GM18505 (cell line): Measurements from ENCODE around the gene SMPDL3B.

Source experiments
- ATAC-seq: cut with Tn5 transposase; IDR thresholded peaks from one replicate; pipeline ENCODE4 v1.9.1; 2021; ENCODE audit not compliant: unreplicated experiment
- POLR2A ChIP-seq: IDR thresholded peaks from 4 replicates; pipeline ENCODE4 v1.6.1; 2011; ENCODE audit warnings: borderline replicate concordance; ENCODE audit not compliant: insufficient read depth, insufficient read length; ENCODE audit errors: extremely low read depth

SMPDL3B gene

DNA sequence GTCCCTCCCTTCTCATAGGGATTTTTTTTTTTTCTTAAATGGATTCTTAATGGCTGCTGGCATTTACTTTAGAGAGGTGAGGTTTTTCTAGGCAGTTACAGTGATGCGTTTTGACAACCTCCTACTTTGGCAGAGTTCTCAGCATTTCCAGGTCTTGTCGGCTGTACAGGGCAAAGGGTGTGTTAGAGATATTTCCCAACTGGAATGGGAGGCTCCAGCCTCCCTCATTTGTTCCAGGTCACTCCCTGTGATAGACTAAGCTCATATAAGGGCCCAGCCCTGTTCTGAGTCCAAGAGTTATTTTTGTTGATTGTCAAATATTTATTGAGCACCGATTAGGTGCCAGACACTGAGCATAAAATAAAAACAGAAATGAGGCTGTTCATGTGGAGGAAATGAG, 17.3 kb downstream of the SMPDL3B start:
- no peak for TF ChIP-seq POLR2A
- no peak for ATAC-seq

DNA sequence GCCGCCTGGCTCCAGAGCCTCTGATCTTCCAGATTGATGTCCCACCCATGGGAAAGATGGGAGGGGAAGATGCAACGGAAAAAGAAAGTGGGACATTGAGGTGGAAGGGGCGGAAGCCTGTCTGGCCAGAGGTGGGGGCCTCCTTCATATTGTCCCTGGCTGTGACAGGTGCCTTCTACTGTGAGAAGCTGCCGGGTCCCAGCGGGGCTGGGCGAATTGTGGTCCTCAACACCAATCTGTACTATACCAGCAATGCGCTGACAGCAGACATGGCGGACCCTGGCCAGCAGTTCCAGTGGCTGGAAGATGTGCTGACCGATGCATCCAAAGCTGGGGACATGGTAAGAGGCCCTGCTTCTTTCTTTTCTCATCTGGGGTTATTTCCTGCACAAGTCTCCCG, 19.4 kb downstream of the SMPDL3B start:
- no peak for TF ChIP-seq POLR2A
- ATAC-seq: no peak

GRCh38 chr1:27955076-27955475, 20.3 kb downstream of the SMPDL3B start:
- no peak for TF ChIP-seq POLR2A
- no peak for ATAC-seq

DNA sequence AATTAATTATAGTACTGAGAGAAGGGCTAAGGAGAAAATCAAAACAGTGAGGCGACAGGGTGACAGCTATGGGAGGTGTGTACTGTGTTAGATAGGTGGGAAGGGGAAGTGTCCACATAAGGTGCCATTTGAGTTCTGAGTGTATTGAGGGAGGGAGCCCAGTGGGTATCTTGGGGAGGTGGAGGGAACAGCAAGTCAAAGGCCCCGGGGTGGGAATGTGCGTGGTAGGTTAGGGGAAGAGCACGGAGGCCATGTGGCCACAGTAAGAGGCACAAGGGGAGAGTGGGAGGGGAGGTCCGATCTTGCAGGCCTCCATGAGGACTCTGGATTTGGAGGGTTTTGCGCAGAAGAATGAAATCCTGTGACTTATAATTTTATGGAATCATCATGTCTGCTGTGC, 22.0 kb downstream of the SMPDL3B start:
- TF ChIP-seq POLR2A: no peak
- no peak for ATAC-seq

- no peak for TF ChIP-seq POLR2A
- ATAC-seq: no peak
Observed at GRCh38 chr1:27957655-27958054, 22.9 kb downstream of the SMPDL3B start.

- ATAC-seq: no peak
- TF ChIP-seq POLR2A: no peak
Observed at GRCh38 chr1:27958513-27958912, 23.7 kb downstream of the SMPDL3B start.

DNA sequence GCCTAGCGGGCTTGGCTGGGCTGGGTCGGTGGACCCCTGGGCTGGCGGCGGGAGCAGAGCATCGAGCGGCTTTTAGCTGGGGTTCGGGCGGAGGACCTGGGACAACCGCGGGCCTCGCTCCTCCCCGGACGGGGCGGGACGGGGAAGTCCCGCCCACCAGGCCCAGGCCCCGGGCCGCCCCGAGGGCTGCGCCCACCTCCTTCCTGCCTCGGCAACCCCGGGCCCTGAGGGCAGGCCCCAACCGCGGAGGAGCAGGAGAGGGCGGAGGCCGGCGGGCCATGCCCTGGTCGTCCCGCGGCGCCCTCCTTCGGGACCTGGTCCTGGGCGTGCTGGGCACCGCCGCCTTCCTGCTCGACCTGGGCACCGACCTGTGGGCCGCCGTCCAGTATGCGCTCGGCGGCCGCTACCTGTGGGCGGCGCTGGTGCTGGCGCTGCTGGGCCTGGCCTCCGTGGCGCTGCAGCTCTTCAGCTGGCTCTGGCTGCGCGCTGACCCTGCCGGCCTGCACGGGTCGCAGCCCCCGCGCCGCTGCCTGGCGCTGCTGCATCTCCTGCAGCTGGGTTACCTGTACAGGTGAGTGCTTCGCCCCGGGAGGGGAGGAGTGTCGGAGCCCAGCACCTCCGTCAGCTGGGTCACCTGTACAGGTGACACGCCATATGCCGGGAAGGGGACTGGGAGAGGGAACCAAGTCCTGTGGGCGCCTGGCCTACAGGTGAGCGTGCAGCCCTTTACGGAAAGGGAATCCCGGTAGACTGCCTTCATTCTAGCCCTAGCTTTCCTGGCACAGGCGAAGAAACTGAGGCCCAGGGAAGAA, 25.2 kb downstream of the SMPDL3B start, which contains the start of gene XKR8:
Gene XKR8, plus strand, starts transcription at position 182 of the 812 bp plus-strand sequence. Its CDS starts 97 bp downstream, at position 279.
- TF ChIP-seq POLR2A: peak; percentile 69
- ATAC-seq: peak; percentile 83

DNA sequence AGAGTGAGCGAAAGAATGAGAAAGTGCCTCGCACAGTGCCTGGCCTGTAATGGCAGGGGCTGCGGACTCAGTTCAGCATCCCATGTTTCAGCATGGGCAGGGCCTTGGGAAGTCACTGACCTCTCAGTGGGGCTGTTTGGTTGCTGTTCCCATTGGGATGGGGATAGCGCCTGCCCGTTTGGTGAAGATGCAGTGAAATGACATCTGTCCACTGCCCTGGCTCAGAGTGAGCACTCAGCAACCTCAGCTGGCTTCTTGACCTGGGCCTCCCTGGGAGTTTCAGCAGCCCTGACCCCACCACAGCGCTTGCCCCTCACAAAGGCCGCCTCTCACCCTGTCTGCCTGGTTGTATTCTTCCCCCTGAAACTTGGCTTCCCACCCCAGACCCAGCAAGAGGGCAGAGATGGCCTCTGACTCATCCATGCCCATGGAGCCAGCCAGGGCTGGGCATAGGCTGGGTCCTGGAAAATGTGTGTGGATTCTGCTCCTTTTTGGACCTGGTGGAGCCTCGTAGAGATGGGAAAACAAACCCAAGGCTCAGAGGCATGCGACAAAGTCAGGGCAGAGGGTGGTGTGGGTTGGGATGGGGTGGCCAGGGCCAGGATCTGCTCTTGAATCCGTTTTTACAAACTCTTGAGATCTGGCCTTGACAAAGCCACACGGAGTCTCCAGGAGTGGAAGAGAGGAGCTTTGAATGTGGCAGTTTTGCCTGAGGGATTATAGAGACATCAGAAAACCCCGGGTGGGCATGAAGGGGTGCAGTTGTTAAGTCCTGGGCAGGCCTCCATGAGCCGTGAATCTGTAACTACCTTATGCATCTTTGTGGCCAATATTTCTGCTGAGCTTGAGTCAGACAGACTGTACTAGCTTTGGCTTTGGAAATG, 26.2 kb downstream of the SMPDL3B start:
- ATAC-seq: no peak
- TF ChIP-seq POLR2A: no peak

- ATAC-seq: no peak
- TF ChIP-seq POLR2A: no peak
Observed at GRCh38 chr1:27961646-27962221, 26.9 kb downstream of the SMPDL3B start.

- no peak for ATAC-seq
- no peak for TF ChIP-seq POLR2A
Observed at GRCh38 chr1:27963393-27963792, 28.6 kb downstream of the SMPDL3B start.

GRCh38 chr1:27966402-27967105, 31.8 kb downstream of the SMPDL3B start:
- TF ChIP-seq POLR2A: no peak
- ATAC-seq: no peak

DNA sequence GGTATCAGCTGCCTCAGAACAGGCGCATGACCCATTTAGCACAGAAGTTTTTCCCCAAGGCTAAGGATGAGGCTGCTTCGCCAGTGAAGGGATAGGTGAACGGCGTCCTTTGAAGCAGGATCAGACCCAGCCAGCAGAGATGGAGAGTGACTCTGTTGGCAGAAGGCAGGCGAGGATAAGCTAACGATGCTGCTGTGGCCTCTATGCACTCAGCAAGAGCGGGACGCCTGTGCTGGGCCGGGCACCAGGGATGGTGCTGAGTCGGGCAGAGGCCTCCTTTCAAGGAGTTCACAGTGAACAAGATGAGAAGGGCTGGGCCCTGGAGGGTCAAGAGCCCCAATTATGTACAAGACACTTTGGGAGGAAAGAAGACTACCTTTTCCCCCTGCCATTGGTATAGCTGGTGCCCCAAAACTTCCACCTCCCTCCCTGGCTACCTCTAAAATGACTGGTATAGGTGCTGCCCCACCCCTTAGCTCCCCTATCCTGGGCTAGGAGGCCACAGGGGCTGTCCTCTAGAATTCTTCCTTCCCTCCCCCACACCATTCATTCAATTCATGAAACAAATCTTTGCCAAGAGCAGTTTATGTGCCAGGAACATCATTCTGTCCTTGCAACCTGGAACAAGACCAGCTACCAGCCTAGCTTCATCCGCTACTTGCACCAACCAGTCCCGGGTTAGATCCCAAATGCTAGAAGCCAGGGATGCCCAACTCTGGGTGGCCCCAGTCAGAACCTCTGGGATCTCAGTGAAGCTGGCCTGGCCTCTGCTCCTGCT, 32.5 kb downstream of the SMPDL3B start:
- no peak for ATAC-seq
- no peak for TF ChIP-seq POLR2A
